ENCODE data around the gene METAP2.

METAP2 gene

GRCh38 chr12:95546491-95546813 lies 72.5 kb downstream of the METAP2 start:
- H3K4ac ChIP-seq (ENCODE audit: low read depth in 1 of 2, low read length in 2 of 2): no peak overlapping the region
- DNase-seq: no peak
- no peak overlapping the region for H2BK12ac ChIP-seq (ENCODE audit: low read length in 2 of 2)
- H3K4me1 ChIP-seq (ENCODE audit: control insufficient read depth, insufficient read depth, low read depth, low read length): peaks cover 12% of the 10 kb centered on the region
- no peak overlapping the region for H3K27ac ChIP-seq (ENCODE audit: low read length, poor library complexity, severe bottlenecking)
- no peak overlapping the region for H4K8ac ChIP-seq (ENCODE audit: low read length)
- no peak overlapping the region for H4K91ac ChIP-seq (ENCODE audit: low read length)
- no peak overlapping the region for H2BK5ac ChIP-seq (ENCODE audit: low read depth, low read length, poor library complexity, severe bottlenecking)
- H3K36me3 ChIP-seq (ENCODE audit: control insufficient read depth in 1 of 2, insufficient read depth in 2 of 2, low read depth in 1 of 2, low read length in 2 of 2): no peaks in the 10 kb centered on the region
- no peak overlapping the region for H2AK5ac ChIP-seq (ENCODE audit: low read length, severe bottlenecking)
- peaks cover 19 to 25% of the 10 kb centered on the region in 2 experiments for H3K27me3 ChIP-seq (ENCODE audit: control insufficient read depth in 1 of 2, insufficient read depth in 1 of 2, low read length in 2 of 2)
- WGBS: 20% methylated on average over 9 of the region's 9 CpGs
- no peak overlapping the region for H3K14ac ChIP-seq (ENCODE audit: low read length in 2 of 2)
- H3K23ac ChIP-seq (ENCODE audit: low read length in 2 of 2): no peak overlapping the region
- H2BK15ac ChIP-seq (ENCODE audit: low read depth, poor library complexity, severe bottlenecking): no peak overlapping the region
- no peak overlapping the region for H3K9ac ChIP-seq (ENCODE audit: low read length)
- no peak overlapping the region for H2AFZ ChIP-seq (ENCODE audit: low read depth, low read length)
- no peak overlapping the region for H3K4me3 ChIP-seq (ENCODE audit: insufficient read depth in 1 of 2, low read depth in 1 of 2, low read length in 2 of 2)
- H3K9me3 ChIP-seq (ENCODE audit: control insufficient read depth, low read length): no peaks in the 10 kb centered on the region
- no peaks in the 10 kb centered on the region for H3K79me1 ChIP-seq (replicated peaks; ENCODE audit: low read length, poor library complexity, severe bottlenecking)
- no peak overlapping the region for H3K4me2 ChIP-seq (ENCODE audit: low read length, poor library complexity, severe bottlenecking)
- H2BK120ac ChIP-seq (ENCODE audit: low read depth, low read length): no peak overlapping the region
- no peak overlapping the region for H3K18ac ChIP-seq (ENCODE audit: low read depth in 1 of 2, low read length in 2 of 2)

DNA sequence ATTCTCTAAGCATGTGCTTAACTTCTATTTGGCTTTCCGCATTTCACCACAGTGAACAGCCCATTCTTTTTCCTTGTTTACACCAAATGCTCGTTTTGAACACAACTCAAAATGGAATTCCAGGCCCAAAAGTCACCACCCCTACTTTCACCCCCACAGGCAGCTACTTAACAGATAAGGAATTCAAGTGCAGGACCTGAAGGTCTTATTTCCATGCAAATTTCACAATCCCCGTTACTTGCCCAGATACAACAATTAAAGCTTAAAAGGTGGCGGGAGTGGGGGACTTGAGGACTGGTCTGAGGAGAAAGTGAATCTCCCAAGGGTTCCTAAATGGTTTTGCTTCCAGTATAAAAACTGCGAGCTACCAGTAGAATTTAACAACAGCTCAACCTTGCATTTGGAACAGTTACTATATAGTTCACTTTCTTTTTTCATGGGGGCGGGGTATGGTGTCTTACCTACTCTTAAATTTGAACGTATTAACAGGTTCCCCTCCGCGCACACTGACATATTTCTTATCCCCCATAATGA lies 73.6 kb downstream of the METAP2 start:
- Histone ChIP-seq H3K4me1 (ENCODE audit: control insufficient read depth, insufficient read depth, low read depth, low read length) (peaks cover 12% of the 10 kb centered on the region), H3K4me2 (ENCODE audit: low read length, poor library complexity, severe bottlenecking) (peak overlapping the region; percentile 98), H3K36me3 (ENCODE audit: control insufficient read depth in 1 of 2, insufficient read depth in 2 of 2, low read depth in 1 of 2, low read length in 2 of 2) (no peaks in the 10 kb centered on the region), H3K4me3 (ENCODE audit: insufficient read depth in 1 of 2, low read depth in 1 of 2, low read length in 2 of 2) (peak overlapping the region in 1 of 2 experiments; percentile 82), H3K9me3 (ENCODE audit: control insufficient read depth, low read length) (no peaks in the 10 kb centered on the region), H2BK120ac (ENCODE audit: low read depth, low read length) (no peak overlapping the region), H2BK12ac (ENCODE audit: low read length in 2 of 2) (no peak overlapping the region), H4K8ac (ENCODE audit: low read length) (no peak overlapping the region), H2AFZ (ENCODE audit: low read depth, low read length) (no peak overlapping the region), H3K18ac (ENCODE audit: low read depth in 1 of 2, low read length in 2 of 2) (no peak overlapping the region), H4K91ac (ENCODE audit: low read length) (no peak overlapping the region), H3K79me1 (replicated peaks; ENCODE audit: low read length, poor library complexity, severe bottlenecking) (no peaks in the 10 kb centered on the region), H2AK5ac (ENCODE audit: low read length, severe bottlenecking) (no peak overlapping the region), H3K14ac (ENCODE audit: low read length in 2 of 2) (no peak overlapping the region), H3K27ac (ENCODE audit: low read length, poor library complexity, severe bottlenecking) (no peak overlapping the region), H2BK5ac (ENCODE audit: low read depth, low read length, poor library complexity, severe bottlenecking) (no peak overlapping the region), H3K23ac (ENCODE audit: low read length in 2 of 2) (no peak overlapping the region), H3K27me3 (ENCODE audit: control insufficient read depth in 1 of 2, insufficient read depth in 1 of 2, low read length in 2 of 2) (peaks cover 27 to 29% of the 10 kb centered on the region in 2 experiments), H2BK15ac (ENCODE audit: low read depth, poor library complexity, severe bottlenecking) (no peak overlapping the region), H3K4ac (ENCODE audit: low read depth in 1 of 2, low read length in 2 of 2) (no peak overlapping the region), H3K9ac (ENCODE audit: low read length) (peak overlapping the region; percentile 79)
- peak; percentile 22 for DNase-seq
- WGBS: 3% methylated on average over 7 of the region's 9 CpGs

DNA sequence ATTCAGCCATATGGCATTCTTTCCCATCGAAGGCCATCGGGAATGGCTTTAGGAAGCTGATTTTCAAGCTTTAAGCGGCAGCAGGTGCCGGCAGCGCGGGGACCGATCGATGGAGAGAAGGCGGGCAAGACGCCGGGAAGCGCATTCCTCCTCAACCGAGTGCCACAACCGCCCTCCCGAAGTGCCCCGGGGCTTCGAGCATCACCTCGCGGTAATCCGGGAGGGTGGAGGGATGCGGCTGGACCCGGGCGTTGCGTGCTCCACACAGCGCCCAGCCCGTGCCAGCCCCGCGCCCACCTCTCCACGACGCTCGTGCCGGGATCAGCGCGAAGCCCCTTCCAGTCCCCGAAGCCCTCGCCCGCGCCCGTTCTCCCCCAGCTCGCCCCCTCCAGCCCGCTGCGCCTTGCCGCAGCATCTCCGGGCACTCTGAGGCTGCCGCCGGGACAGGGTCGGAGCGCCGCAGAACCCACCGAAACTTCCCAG lies 74.1 kb downstream of the METAP2 start:
- Histone ChIP-seq H3K27me3 (ENCODE audit: control insufficient read depth in 1 of 2, insufficient read depth in 1 of 2, low read length in 2 of 2) (peaks cover 27 to 29% of the 10 kb centered on the region in 2 experiments), H3K4me2 (ENCODE audit: low read length, poor library complexity, severe bottlenecking) (peak overlapping the region; percentile 98), H2BK5ac (ENCODE audit: low read depth, low read length, poor library complexity, severe bottlenecking) (no peak overlapping the region), H3K18ac (ENCODE audit: low read depth in 1 of 2, low read length in 2 of 2) (no peak overlapping the region), H2AFZ (ENCODE audit: low read depth, low read length) (no peak overlapping the region), H3K14ac (ENCODE audit: low read length in 2 of 2) (no peak overlapping the region), H3K4ac (ENCODE audit: low read depth in 1 of 2, low read length in 2 of 2) (no peak overlapping the region), H3K9me3 (ENCODE audit: control insufficient read depth, low read length) (no peaks in the 10 kb centered on the region), H2BK15ac (ENCODE audit: low read depth, poor library complexity, severe bottlenecking) (no peak overlapping the region), H2AK5ac (ENCODE audit: low read length, severe bottlenecking) (no peak overlapping the region), H2BK12ac (ENCODE audit: low read length in 2 of 2) (no peak overlapping the region), H3K36me3 (ENCODE audit: control insufficient read depth in 1 of 2, insufficient read depth in 2 of 2, low read depth in 1 of 2, low read length in 2 of 2) (no peaks in the 10 kb centered on the region), H3K79me1 (replicated peaks; ENCODE audit: low read length, poor library complexity, severe bottlenecking) (no peaks in the 10 kb centered on the region), H3K23ac (ENCODE audit: low read length in 2 of 2) (peak overlapping the region in 1 of 2 experiments; percentile 90), H3K4me1 (ENCODE audit: control insufficient read depth, insufficient read depth, low read depth, low read length) (peaks cover 12% of the 10 kb centered on the region), H3K9ac (ENCODE audit: low read length) (peak overlapping the region; percentile 79), H4K91ac (ENCODE audit: low read length) (no peak overlapping the region), H3K4me3 (ENCODE audit: insufficient read depth in 1 of 2, low read depth in 1 of 2, low read length in 2 of 2) (peak overlapping the region; percentile 78 to 82), H3K27ac (ENCODE audit: low read length, poor library complexity, severe bottlenecking) (no peak overlapping the region), H4K8ac (ENCODE audit: low read length) (no peak overlapping the region), H2BK120ac (ENCODE audit: low read depth, low read length) (no peak overlapping the region)
- peak; percentile 7 for DNase-seq
- 2% methylated on average over 42 of the region's 50 CpGs for WGBS

DNA sequence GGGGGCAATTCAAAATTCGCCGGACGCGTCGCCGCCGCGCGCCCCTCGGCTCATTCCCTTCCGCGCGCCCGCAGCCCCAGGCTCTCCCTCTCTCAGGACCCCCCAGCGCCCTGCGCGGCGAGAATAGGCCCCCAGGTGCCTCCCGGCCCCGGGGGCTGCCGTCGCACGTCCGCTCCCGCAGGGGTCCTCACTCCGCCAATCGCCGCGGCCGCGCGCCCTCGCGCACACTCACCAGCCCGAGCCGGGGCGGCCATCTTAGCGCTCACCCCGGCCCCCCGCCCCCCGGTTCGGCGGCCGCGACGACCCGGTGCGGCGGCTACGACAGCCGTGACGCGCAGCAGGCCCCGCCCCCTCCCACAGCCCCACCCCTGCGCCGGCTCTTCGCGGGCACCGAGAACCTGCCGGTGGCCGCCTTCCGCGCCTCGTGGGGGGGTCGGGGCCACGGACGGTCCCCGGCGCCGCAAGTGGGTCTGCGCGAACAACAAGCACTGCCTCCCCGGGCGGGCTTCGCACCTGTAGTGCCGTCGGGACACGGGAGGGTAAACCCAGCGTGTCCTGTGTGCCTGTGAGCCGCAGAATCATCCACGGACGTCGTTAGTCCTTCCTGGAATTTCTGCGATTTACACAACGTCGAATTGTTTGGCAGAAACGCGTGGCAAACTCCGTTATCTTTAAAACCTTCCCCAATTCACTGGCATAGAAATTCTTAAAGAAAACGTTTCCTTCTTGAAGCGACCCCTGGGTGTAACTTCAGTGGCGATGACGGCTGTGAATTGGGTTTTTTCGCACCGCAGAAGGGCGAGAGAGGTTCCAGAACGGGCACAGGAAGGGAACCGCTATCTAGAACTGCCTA lies 74.8 kb downstream of the METAP2 start:
- Histone ChIP-seq H3K79me1 (replicated peaks; ENCODE audit: low read length, poor library complexity, severe bottlenecking) (no peaks in the 10 kb centered on the region), H3K9me3 (ENCODE audit: control insufficient read depth, low read length) (no peaks in the 10 kb centered on the region), H2BK15ac (ENCODE audit: low read depth, poor library complexity, severe bottlenecking) (no peak overlapping the region), H4K8ac (ENCODE audit: low read length) (no peak overlapping the region), H2BK5ac (ENCODE audit: low read depth, low read length, poor library complexity, severe bottlenecking) (no peak overlapping the region), H2BK120ac (ENCODE audit: low read depth, low read length) (no peak overlapping the region), H3K27ac (ENCODE audit: low read length, poor library complexity, severe bottlenecking) (no peak overlapping the region), H4K91ac (ENCODE audit: low read length) (peak overlapping the region; percentile 39), H3K4ac (ENCODE audit: low read depth in 1 of 2, low read length in 2 of 2) (no peak overlapping the region), H2BK12ac (ENCODE audit: low read length in 2 of 2) (no peak overlapping the region), H3K23ac (ENCODE audit: low read length in 2 of 2) (peak overlapping the region; percentile 77 to 90), H2AK5ac (ENCODE audit: low read length, severe bottlenecking) (no peak overlapping the region), H3K27me3 (ENCODE audit: control insufficient read depth in 1 of 2, insufficient read depth in 1 of 2, low read length in 2 of 2) (peaks cover 27 to 29% of the 10 kb centered on the region in 2 experiments), H3K36me3 (ENCODE audit: control insufficient read depth in 1 of 2, insufficient read depth in 2 of 2, low read depth in 1 of 2, low read length in 2 of 2) (no peaks in the 10 kb centered on the region), H3K4me2 (ENCODE audit: low read length, poor library complexity, severe bottlenecking) (peak overlapping the region; percentile 98), H2AFZ (ENCODE audit: low read depth, low read length) (peak overlapping the region; percentile 5), H3K18ac (ENCODE audit: low read depth in 1 of 2, low read length in 2 of 2) (peak overlapping the region in 1 of 2 experiments; percentile 21), H3K9ac (ENCODE audit: low read length) (peak overlapping the region; percentile 79), H3K14ac (ENCODE audit: low read length in 2 of 2) (no peak overlapping the region), H3K4me1 (ENCODE audit: control insufficient read depth, insufficient read depth, low read depth, low read length) (peaks cover 12% of the 10 kb centered on the region), H3K4me3 (ENCODE audit: insufficient read depth in 1 of 2, low read depth in 1 of 2, low read length in 2 of 2) (peak overlapping the region; percentile 78 to 82)
- 4% methylated on average over 67 of the region's 98 CpGs for WGBS
- peak; percentile 2 for DNase-seq
